PFSK-1 (cell line): ENCODE data around the gene WFDC8.

Experiments used
- FOXP2 ChIP-seq: optimal IDR thresholded peaks from 2 replicates; pipeline ENCODE3; 2011; ENCODE audit warnings: borderline replicate concordance, control low read depth, inconsistent platforms; ENCODE audit not compliant: insufficient read depth; ENCODE audit errors: extremely low read length, extremely low read depth
- POLR2AphosphoS5 ChIP-seq: IDR thresholded peaks from 2 replicates; pipeline ENCODE4 v1.6.1; 2012; ENCODE audit warnings: low read depth, mild to moderate bottlenecking, control low read depth, low read length, moderate library complexity
- SIN3A ChIP-seq: IDR thresholded peaks from 2 replicates; pipeline ENCODE4 v1.6.1; 2012; ENCODE audit warnings: mild to moderate bottlenecking, low read length, moderate library complexity, borderline replicate concordance; ENCODE audit not compliant: insufficient read depth
- TAF1 ChIP-seq: IDR thresholded peaks from 2 replicates; pipeline ENCODE4 v1.6.1; 2012; ENCODE audit warnings: low read length, control low read depth, borderline replicate concordance; ENCODE audit not compliant: insufficient read depth
- TF ChIP-seq, protein P1 (sequence below), 2 experiments: IDR thresholded peaks; 2 replicates each; pipeline versions ENCODE4 v1.6.1 to v1.8.0; 2011 to 2012; ENCODE audit warnings: low read depth in 2 of 2, low read length in 2 of 2, control low read depth in 1 of 2, inconsistent platforms in 1 of 2, mild to moderate bottlenecking in 1 of 2, moderate library complexity in 1 of 2; ENCODE audit not compliant: insufficient read depth in 1 of 2

WFDC8 gene

DNA sequence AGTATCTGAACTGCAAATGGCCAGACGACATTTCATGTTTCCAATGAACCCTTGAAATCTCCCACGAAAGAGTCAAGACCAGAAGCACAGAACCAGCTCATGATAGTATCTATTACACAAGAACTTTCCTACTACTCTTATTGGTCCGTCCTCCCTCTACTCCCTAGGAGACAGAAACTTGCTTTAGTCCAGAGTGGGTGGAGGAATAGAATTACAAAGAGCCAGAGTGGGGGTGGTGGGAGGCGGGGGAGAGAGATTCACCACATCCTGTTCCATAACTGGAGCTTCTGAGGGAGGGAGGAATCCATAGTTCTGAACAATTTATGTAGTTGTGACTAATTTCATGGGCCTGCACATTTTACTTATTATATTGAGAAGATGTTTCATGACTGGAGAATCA is 32.0 kb upstream of the WFDC8 start:
- no peak for TF ChIP-seq POLR2AphosphoS5
- TF ChIP-seq, protein P1, sequence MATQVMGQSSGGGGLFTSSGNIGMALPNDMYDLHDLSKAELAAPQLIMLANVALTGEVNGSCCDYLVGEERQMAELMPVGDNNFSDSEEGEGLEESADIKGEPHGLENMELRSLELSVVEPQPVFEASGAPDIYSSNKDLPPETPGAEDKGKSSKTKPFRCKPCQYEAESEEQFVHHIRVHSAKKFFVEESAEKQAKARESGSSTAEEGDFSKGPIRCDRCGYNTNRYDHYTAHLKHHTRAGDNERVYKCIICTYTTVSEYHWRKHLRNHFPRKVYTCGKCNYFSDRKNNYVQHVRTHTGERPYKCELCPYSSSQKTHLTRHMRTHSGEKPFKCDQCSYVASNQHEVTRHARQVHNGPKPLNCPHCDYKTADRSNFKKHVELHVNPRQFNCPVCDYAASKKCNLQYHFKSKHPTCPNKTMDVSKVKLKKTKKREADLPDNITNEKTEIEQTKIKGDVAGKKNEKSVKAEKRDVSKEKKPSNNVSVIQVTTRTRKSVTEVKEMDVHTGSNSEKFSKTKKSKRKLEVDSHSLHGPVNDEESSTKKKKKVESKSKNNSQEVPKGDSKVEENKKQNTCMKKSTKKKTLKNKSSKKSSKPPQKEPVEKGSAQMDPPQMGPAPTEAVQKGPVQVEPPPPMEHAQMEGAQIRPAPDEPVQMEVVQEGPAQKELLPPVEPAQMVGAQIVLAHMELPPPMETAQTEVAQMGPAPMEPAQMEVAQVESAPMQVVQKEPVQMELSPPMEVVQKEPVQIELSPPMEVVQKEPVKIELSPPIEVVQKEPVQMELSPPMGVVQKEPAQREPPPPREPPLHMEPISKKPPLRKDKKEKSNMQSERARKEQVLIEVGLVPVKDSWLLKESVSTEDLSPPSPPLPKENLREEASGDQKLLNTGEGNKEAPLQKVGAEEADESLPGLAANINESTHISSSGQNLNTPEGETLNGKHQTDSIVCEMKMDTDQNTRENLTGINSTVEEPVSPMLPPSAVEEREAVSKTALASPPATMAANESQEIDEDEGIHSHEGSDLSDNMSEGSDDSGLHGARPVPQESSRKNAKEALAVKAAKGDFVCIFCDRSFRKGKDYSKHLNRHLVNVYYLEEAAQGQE (IDR thresholded peaks at IDR 0.05; ENCODE audit: insufficient read depth in 1 of 2, low read depth in 2 of 2, low read length in 2 of 2), result no peak
- TF ChIP-seq SIN3A, result no peak
- no peak for TF ChIP-seq TAF1
- no peak for TF ChIP-seq FOXP2

DNA sequence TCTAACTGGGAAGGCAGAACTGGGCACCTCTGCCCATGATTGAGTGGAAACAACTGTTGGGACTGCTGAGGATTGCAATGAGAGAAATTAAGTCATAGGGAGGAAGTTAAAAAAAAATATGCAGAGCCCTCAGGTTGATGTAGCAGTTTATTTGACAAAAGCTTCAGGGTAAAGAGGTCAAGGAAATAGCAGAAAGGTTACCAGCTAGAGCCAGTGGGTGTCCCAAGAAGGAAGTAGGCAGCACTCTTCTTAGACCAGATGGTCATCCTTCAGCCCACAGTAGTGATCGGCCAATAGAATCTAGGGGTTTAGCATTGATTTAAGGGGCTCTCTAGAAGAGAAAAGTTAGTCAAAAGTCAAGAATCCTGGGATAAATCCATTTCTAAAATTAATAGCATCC is 28.7 kb upstream of the WFDC8 start:
- TF ChIP-seq SIN3A, result no peak
- no peak for TF ChIP-seq POLR2AphosphoS5
- TF ChIP-seq TAF1, result no peak
- TF ChIP-seq, protein P1 (IDR thresholded peaks at IDR 0.05; ENCODE audit: insufficient read depth in 1 of 2, low read depth in 2 of 2, low read length in 2 of 2), result no peak
- TF ChIP-seq FOXP2, result no peak

DNA sequence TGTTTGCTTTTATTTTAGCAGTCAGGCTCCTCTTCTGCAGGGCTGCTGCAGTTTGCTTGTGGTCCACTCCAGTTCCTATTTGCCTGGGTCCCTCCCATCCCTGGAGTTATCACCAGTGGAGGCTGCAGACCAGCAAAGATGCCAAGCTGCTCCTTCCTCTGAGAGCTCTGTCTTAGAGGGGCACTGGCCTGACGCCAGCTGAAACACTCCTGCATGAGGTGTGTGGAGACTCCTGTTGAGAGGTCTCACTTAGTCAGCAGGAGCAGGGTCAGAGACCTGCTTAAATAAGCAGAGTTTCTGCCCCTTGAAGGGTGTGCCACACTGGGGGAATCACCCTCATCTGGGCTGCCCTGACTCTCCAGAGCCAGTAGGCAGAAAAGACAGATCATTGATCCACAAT is 16.2 kb upstream of the WFDC8 start:
- TF ChIP-seq, protein P1 (IDR thresholded peaks at IDR 0.05; ENCODE audit: insufficient read depth in 1 of 2, low read depth in 2 of 2, low read length in 2 of 2), result no peak

DNA sequence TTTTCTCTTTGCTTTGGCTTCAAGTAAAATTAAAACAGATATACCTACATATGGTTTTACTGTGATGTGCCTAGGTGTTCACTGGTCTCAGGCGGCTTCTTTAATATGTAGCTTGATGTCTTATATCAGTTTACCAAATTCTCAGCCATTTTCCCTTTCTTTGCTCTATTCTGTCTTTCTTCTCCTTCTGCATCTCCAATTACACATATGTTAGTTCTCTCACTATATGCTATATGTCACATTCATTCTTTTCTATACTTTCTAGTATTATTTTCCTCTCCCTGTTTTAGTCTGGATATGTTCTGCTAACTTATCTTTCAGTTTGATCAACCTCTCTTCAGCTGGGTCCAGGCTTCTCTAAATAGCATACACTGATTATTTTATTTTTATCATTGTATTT is 14.4 kb upstream of the WFDC8 start:
- TF ChIP-seq TAF1 (no peak), SIN3A (no peak), POLR2AphosphoS5 (no peak), FOXP2 (no peak)
- TF ChIP-seq, protein P1 (IDR thresholded peaks at IDR 0.05; ENCODE audit: insufficient read depth in 1 of 2, low read depth in 2 of 2, low read length in 2 of 2), result no peak

DNA sequence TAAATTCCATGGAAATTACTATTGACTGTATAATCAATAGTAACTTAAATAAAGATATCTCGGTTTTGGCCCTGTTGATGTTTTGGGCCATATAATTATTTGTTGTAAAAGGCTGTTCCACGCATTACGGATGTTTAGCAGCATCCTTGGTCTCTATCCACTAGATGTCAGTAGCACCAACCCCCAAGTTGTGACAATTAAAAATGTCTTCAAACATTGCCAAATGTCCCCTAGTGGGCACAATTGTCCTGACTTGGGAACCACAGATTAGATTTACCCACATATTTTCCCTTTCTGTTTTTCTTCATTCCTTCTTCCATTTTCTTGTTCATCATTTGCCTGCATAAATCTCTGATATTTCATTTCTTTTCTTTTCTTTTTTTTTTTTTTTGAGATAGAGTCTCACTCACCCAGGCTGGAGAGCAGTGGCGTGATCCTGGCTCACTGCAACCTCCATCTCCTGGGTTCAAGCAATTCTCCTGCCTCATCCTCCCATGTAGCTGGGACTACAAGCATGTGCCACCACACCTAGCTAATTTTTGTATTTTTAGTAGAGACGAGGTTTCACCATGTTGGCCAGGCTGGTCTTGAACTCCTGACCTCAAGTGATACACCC is 13.6 kb upstream of the WFDC8 start:
- TF ChIP-seq FOXP2, result no peak
- TF ChIP-seq SIN3A, result no peak
- TF ChIP-seq, protein P1 (IDR thresholded peaks at IDR 0.05; ENCODE audit: insufficient read depth in 1 of 2, low read depth in 2 of 2, low read length in 2 of 2), result no peak
- no peak for TF ChIP-seq TAF1
- no peak for TF ChIP-seq POLR2AphosphoS5
